HepG2 (cell line): ENCODE measurements around the gene CCT7. TPM values are rescaled to one million over a fixed set of nuclear protein-coding genes. Genes with fewer than 3 reads are reported as not detected.

Source experiments
- EHMT2 ChIP-seq: fragments of 200-600 bp; sonication (generic); IDR thresholded peaks from 2 replicates; pipeline ENCODE4 v1.7.0; 2017; ENCODE audit warnings: antibody characterized with exemption, low read depth, low read length, borderline replicate concordance
- ELF3 ChIP-seq: IDR thresholded peaks from 2 replicates; pipeline ENCODE4 v1.6.1; 2016; ENCODE audit warnings: missing genetic modification reagents, missing compliant biosample characterization
- FOXA3 ChIP-seq: IDR thresholded peaks from 2 replicates; pipeline ENCODE4 v1.6.1; 2016; ENCODE audit warnings: missing genetic modification reagents, missing compliant biosample characterization
- FOXJ3 ChIP-seq: sonication (generic); formaldehyde crosslinking; IDR thresholded peaks from 2 replicates; pipeline ENCODE4 v1.4.0; 2020; ENCODE audit warnings: missing genetic modification reagents, mild to moderate bottlenecking, borderline replicate concordance
- GATAD1 ChIP-seq: IDR thresholded peaks from 2 replicates; pipeline ENCODE4 v1.6.1; 2016; ENCODE audit warnings: missing genetic modification reagents, missing compliant biosample characterization
- KDM5A ChIP-seq: fragments of 200-600 bp; sonication (generic); IDR thresholded peaks from 2 replicates; pipeline ENCODE4 v1.7.0; 2018; ENCODE audit warnings: antibody characterized with exemption, mild to moderate bottlenecking, low read length, borderline replicate concordance
- MIER3 ChIP-seq: IDR thresholded peaks from 2 replicates; pipeline ENCODE4 v1.6.1; 2016; ENCODE audit warnings: missing compliant biosample characterization, borderline replicate concordance
- MTA1 ChIP-seq: sonication (generic); formaldehyde crosslinking; IDR thresholded peaks from 2 replicates; pipeline ENCODE4 v1.4.0; 2020; ENCODE audit warnings: missing genetic modification reagents, mild to moderate bottlenecking, borderline replicate concordance
- POLR2AphosphoS5 ChIP-seq: IDR thresholded peaks from 2 replicates; pipeline ENCODE4 v1.6.1; 2012; ENCODE audit warnings: low read depth, low read length
- PTBP1 ChIP-seq: fragments of 200-400 bp; formaldehyde crosslinking; IDR thresholded peaks from 2 replicates; pipeline ENCODE4 v1.6.1; 2018; ENCODE audit warnings: low read length, low read depth; ENCODE audit not compliant: poor library complexity, severe bottlenecking
- REPIN1 ChIP-seq: sonication (generic); formaldehyde crosslinking; IDR thresholded peaks from 2 replicates; pipeline ENCODE4 v1.8.0; 2022; ENCODE audit warnings: missing genetic modification reagents, low read depth, mild to moderate bottlenecking, borderline replicate concordance
- SALL1 ChIP-seq: sonication (generic); formaldehyde crosslinking; IDR thresholded peaks from 2 replicates; pipeline ENCODE4 v1.8.0; 2022; ENCODE audit warnings: mild to moderate bottlenecking, missing genetic modification reagents
- SPEN ChIP-seq: sonication (generic); formaldehyde crosslinking; IDR thresholded peaks from 2 replicates; pipeline ENCODE4 v1.5.1; 2020; ENCODE audit warnings: low read depth, mild to moderate bottlenecking, missing genetic modification reagents
- TBX3 ChIP-seq: fragments of 450-650 bp; IDR thresholded peaks from 2 replicates; pipeline ENCODE4 v1.6.1; 2017; ENCODE audit warnings: antibody characterized with exemption, mild to moderate bottlenecking, inconsistent platforms, borderline replicate concordance
- ZNF121 ChIP-seq: sonication (generic); formaldehyde crosslinking; IDR thresholded peaks from 2 replicates; pipeline ENCODE4 v1.5.0; 2020; ENCODE audit warnings: mild to moderate bottlenecking, missing genetic modification reagents
- ZNF574 ChIP-seq: sonication (generic); formaldehyde crosslinking; IDR thresholded peaks from 2 replicates; pipeline ENCODE4 v1.4.0; 2020; ENCODE audit warnings: missing genetic modification reagents
- polyA plus RNA-seq, 8 experiments: library from polyadenylated mRNA; depleted of rRNA in 3 of 8; stranded (reverse) in 7 of 8; unstranded in 1 of 8; fragments of >200 nt; fragmentation: Illumina TruSeq in 4 of 8; extraction: Trizol in 4 of 8; gene quantifications; 2 replicates each; pipeline versions ENCODE4 v1.2.1 to v1.2.3, GENCODE V29; 2011 to 2016; ENCODE audit warnings: low read depth in 4 of 8, missing spikeins in 1 of 8, mixed read lengths in 1 of 8; ENCODE audit not compliant: insufficient read depth in 1 of 8
- total RNA-seq, 5 experiments: library from RNA; depleted of rRNA; stranded (reverse); fragments of >200 nt; fragmentation: Illumina TruSeq; extraction: Trizol; gene quantifications; 2 replicates each; pipeline ENCODE4 v1.2.3, GENCODE V29; 2016; ENCODE audit warnings: low read depth in 1 of 5
- TF ChIP-seq, protein P1 (sequence below): IDR thresholded peaks from 2 replicates; pipeline ENCODE4 v1.6.1; 2016; ENCODE audit warnings: missing biosample characterization, missing genetic modification reagents, low read depth
- TF ChIP-seq, protein P2 (sequence below): sonication (generic); formaldehyde crosslinking; IDR thresholded peaks from 2 replicates; pipeline ENCODE4 v1.5.0; 2020; ENCODE audit warnings: mild to moderate bottlenecking, missing genetic modification reagents, borderline replicate concordance
- TF ChIP-seq, protein P3 (sequence below): sonication (generic); formaldehyde crosslinking; IDR thresholded peaks from 2 replicates; pipeline ENCODE4 v1.5.0; 2020; ENCODE audit warnings: missing genetic modification reagents

CCT7 gene
- total and polyA plus RNA-seq, 2 of the 13 experiments (the other 11 are each of a cell fraction or from before 2014, with no cell fraction given) = 347 to 517 TPM

- TF ChIP-seq, protein P1, sequence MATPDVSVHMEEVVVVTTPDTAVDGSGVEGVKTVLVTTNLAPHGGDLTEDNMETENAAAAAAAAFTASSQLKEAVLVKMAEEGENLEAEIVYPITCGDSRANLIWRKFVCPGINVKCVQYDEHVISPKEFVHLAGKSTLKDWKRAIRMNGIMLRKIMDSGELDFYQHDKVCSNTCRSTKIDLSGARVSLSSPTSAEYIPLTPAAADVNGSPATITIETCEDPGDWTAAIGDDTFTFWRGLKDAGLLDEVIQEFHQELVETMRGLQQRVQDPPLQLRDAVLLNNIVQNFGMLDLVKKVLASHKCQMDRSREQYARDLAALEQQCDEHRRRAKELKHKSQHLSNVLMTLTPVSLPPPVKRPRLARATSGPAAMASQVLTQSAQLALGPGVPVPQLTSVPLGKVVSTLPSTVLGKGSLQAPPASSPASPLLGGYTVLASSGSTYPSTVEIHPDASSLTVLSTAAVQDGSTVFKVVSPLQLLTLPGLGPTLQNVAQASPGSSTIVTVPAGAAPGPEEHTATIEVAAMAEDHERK (CRISPR knock-in tag) = no peak
- TF ChIP-seq FOXJ3 (CRISPR knock-in tag) = no peak
- 0 out of 2 replicates have a peak, but pooled peaks have one; percentile 14 for TF ChIP-seq ZNF574 (CRISPR knock-in tag)
- TF ChIP-seq EHMT2 = no peak
- TF ChIP-seq, protein P2, sequence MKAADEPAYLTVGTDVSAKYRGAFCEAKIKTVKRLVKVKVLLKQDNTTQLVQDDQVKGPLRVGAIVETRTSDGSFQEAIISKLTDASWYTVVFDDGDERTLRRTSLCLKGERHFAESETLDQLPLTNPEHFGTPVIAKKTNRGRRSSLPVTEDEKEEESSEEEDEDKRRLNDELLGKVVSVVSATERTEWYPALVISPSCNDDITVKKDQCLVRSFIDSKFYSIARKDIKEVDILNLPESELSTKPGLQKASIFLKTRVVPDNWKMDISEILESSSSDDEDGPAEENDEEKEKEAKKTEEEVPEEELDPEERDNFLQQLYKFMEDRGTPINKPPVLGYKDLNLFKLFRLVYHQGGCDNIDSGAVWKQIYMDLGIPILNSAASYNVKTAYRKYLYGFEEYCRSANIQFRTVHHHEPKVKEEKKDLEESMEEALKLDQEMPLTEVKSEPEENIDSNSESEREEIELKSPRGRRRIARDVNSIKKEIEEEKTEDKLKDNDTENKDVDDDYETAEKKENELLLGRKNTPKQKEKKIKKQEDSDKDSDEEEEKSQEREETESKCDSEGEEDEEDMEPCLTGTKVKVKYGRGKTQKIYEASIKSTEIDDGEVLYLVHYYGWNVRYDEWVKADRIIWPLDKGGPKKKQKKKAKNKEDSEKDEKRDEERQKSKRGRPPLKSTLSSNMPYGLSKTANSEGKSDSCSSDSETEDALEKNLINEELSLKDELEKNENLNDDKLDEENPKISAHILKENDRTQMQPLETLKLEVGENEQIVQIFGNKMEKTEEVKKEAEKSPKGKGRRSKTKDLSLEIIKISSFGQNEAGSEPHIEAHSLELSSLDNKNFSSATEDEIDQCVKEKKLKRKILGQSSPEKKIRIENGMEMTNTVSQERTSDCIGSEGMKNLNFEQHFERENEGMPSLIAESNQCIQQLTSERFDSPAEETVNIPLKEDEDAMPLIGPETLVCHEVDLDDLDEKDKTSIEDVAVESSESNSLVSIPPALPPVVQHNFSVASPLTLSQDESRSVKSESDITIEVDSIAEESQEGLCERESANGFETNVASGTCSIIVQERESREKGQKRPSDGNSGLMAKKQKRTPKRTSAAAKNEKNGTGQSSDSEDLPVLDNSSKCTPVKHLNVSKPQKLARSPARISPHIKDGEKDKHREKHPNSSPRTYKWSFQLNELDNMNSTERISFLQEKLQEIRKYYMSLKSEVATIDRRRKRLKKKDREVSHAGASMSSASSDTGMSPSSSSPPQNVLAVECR (CRISPR knock-in tag) = 0 out of 2 replicates have a peak, but pooled peaks have one; percentile 27
- no peak for TF ChIP-seq SALL1 (CRISPR knock-in tag)
- 0 out of 2 replicates have a peak, but pooled peaks have one; percentile 31 for TF ChIP-seq MTA1 (CRISPR knock-in tag)
- no peak for TF ChIP-seq KDM5A
- no peak for TF ChIP-seq REPIN1 (CRISPR knock-in tag)
- TF ChIP-seq PTBP1 = no peak
- TF ChIP-seq ELF3 = no peak
- TF ChIP-seq, protein P3, sequence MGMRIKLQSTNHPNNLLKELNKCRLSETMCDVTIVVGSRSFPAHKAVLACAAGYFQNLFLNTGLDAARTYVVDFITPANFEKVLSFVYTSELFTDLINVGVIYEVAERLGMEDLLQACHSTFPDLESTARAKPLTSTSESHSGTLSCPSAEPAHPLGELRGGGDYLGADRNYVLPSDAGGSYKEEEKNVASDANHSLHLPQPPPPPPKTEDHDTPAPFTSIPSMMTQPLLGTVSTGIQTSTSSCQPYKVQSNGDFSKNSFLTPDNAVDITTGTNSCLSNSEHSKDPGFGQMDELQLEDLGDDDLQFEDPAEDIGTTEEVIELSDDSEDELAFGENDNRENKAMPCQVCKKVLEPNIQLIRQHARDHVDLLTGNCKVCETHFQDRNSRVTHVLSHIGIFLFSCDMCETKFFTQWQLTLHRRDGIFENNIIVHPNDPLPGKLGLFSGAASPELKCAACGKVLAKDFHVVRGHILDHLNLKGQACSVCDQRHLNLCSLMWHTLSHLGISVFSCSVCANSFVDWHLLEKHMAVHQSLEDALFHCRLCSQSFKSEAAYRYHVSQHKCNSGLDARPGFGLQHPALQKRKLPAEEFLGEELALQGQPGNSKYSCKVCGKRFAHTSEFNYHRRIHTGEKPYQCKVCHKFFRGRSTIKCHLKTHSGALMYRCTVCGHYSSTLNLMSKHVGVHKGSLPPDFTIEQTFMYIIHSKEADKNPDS (CRISPR knock-in tag) = no peak
- TF ChIP-seq FOXA3 (CRISPR knock-in tag) = no peak
- TF ChIP-seq POLR2AphosphoS5 = no peak
- TF ChIP-seq SPEN (CRISPR knock-in tag) = no peak
- TF ChIP-seq TBX3 = no peak
- TF ChIP-seq MIER3 = no peak
- TF ChIP-seq ZNF121 (CRISPR knock-in tag) = no peak
- no peak for TF ChIP-seq GATAD1 (CRISPR knock-in tag)
Observed at GRCh38 chr2:73293534-73294171, 59.5 kb downstream of the CCT7 start, which contains the start of gene EGR4 (continued).
